Osteoblast (primary cell): ENCODE data around the gene SLC25A36. TPM values are rescaled to one million over a fixed set of nuclear protein-coding genes. Genes with fewer than 3 reads are reported as not detected.
"Not testable (repeated sequence)": the region's sequence is repeated elsewhere in the genome, so short reads cannot be mapped to it uniquely, and the experiment has no call there.

Source experiments
- DNase-seq: peaks from one replicate; pipeline ENCODE4 v3.0.0; 2011; ENCODE audit warnings: low spot score, mixed read lengths; ENCODE audit not compliant: insufficient read length; ENCODE audit errors: missing footprints
- H2AFZ ChIP-seq: 2 replicates; pipeline ENCODE4 v1.6.0; 2011; ENCODE audit warnings: mild to moderate bottlenecking, low read length
- H3K27ac ChIP-seq: 2 replicates; pipeline ENCODE4 v1.5.1; 2011; ENCODE audit warnings: mild to moderate bottlenecking, low read depth, low read length, moderate library complexity
- H3K27me3 ChIP-seq: 2 replicates; pipeline ENCODE4 v1.6.0; 2012; ENCODE audit warnings: mild to moderate bottlenecking, control low read depth, inconsistent platforms, low read length, moderate library complexity; ENCODE audit not compliant: insufficient read depth
- H3K36me3 ChIP-seq: 2 replicates; pipeline ENCODE4 v1.5.1; 2011; ENCODE audit warnings: mild to moderate bottlenecking, low read length, control low read depth, moderate library complexity; ENCODE audit not compliant: insufficient read depth
- H3K4me1 ChIP-seq: 2 replicates; pipeline ENCODE4 v1.5.1; 2011; ENCODE audit warnings: mild to moderate bottlenecking, low read length, control low read depth, moderate library complexity; ENCODE audit not compliant: insufficient read depth
- H3K4me2 ChIP-seq: 2 replicates; pipeline ENCODE4 v1.6.0; 2011; ENCODE audit warnings: mild to moderate bottlenecking, low read length; ENCODE audit not compliant: insufficient read depth
- H3K4me3 ChIP-seq: fragments of 200-600 bp; sonication (generic); 3 replicates; pipeline ENCODE4 v1.5.1; 2012; ENCODE audit warnings: mild to moderate bottlenecking, low read length, inconsistent platforms; ENCODE audit not compliant: insufficient read depth
- H3K79me2 ChIP-seq: 2 replicates; pipeline ENCODE4 v1.6.0; 2012; ENCODE audit warnings: mild to moderate bottlenecking, low read length, control low read depth, inconsistent platforms; ENCODE audit not compliant: insufficient read depth
- H3K9me3 ChIP-seq: 2 replicates; pipeline ENCODE4 v1.5.1; 2011; ENCODE audit warnings: low read depth, low read length, control low read depth
- H4K20me1 ChIP-seq: 2 replicates; pipeline ENCODE4 v1.6.0; 2012; ENCODE audit warnings: mild to moderate bottlenecking, low read length, control low read depth; ENCODE audit not compliant: insufficient read depth
- total RNA-seq: library from RNA; depleted of rRNA; stranded (reverse); fragments of >200 nt; gene quantifications from 2 replicates; pipeline ENCODE4 v1.2.3, GENCODE V29; 2012
- TF ChIP-seq, protein P1 (sequence below): IDR thresholded peaks from 2 replicates; pipeline ENCODE4 v1.5.1; 2011; ENCODE audit warnings: mild to moderate bottlenecking, low read depth, low read length, moderate library complexity; ENCODE audit errors: extremely low read depth

The SLC25A36 gene
- total RNA-seq, 1 donor = 97.4 TPM

DNA sequence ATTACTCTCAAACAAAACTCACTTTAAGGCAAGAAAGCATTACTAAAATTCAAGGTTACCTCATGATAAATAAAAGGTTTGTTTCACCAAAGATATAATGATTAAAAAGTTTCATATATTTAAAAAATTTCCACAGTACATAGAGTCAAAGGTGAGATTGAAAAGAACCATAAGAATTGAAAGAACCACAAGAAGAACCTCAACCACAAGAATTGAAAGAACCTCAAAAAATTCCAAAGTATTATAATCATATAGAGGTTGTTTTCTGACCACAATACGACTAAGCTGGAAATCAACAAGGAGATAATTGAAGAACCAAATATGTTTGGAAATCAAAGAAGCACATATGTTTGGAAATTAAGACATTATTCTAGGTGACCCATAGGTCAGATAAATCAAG is 52.7 kb downstream of the SLC25A36 start:
- H2AFZ ChIP-seq = no peak overlapping the region
- TF ChIP-seq, protein P1, sequence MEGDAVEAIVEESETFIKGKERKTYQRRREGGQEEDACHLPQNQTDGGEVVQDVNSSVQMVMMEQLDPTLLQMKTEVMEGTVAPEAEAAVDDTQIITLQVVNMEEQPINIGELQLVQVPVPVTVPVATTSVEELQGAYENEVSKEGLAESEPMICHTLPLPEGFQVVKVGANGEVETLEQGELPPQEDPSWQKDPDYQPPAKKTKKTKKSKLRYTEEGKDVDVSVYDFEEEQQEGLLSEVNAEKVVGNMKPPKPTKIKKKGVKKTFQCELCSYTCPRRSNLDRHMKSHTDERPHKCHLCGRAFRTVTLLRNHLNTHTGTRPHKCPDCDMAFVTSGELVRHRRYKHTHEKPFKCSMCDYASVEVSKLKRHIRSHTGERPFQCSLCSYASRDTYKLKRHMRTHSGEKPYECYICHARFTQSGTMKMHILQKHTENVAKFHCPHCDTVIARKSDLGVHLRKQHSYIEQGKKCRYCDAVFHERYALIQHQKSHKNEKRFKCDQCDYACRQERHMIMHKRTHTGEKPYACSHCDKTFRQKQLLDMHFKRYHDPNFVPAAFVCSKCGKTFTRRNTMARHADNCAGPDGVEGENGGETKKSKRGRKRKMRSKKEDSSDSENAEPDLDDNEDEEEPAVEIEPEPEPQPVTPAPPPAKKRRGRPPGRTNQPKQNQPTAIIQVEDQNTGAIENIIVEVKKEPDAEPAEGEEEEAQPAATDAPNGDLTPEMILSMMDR = no peak
- no peaks in the 10 kb centered on the region for H3K4me1 ChIP-seq
- no peaks in the 10 kb centered on the region for H3K79me2 ChIP-seq
- no peaks in the 10 kb centered on the region for H3K9me3 ChIP-seq
- H4K20me1 ChIP-seq = no peaks in the 10 kb centered on the region
- H3K27ac ChIP-seq = no peak overlapping the region
- no peak overlapping the region for H3K4me2 ChIP-seq
- no peaks in the 10 kb centered on the region for H3K36me3 ChIP-seq
- H3K27me3 ChIP-seq = no peaks in the 10 kb centered on the region
- no peak overlapping the region for H3K4me3 ChIP-seq
- DNase-seq = no peak

DNA sequence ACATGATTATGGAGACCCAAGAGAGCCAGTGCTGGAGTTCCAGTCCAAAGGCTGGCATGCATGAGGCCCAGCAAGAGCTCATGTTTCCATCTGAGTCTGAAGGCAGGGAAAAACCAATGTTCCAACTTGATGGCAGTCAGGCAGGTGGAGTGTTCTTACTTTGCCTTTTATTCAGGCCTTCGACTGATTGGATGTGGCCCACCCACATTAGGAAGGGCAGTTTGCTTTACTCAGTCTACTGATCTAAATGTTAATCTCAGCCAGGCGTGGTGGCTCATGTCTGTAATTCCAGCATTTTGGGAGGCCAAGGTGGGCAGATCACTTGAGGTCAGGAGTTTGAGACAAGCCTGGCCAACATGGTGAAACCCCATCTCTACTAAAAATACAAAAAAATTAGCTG is 53.2 kb downstream of the SLC25A36 start:
- DNase-seq, H3K27me3 ChIP-seq, H3K4me2 ChIP-seq, H3K4me3 ChIP-seq, H3K4me1 ChIP-seq, H2AFZ ChIP-seq, H3K27ac ChIP-seq, H3K79me2 ChIP-seq, H4K20me1 ChIP-seq, H3K9me3 ChIP-seq, H3K36me3 ChIP-seq: not testable (repeated sequence)

DNA sequence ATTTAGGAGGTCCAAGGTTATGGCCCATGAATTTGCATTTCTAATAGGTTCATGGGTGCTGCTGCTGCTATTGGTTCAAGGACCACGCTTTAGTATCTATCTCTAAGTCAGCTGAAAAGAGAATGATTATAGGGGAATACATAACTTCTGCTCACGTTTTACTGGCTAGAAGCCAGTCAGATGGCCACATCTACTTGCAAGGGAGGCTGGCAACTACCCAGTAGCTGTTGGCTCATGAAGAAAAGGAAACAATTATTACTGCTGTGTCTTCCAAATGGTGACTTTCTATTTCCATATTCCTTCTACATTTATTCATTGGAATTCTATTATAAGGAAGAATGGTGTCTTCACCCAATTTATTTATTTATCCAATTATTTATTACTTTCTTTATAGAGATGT is 54.2 kb downstream of the SLC25A36 start:
- Histone ChIP-seq H3K27me3 (no peaks in the 10 kb centered on the region), H4K20me1 (no peaks in the 10 kb centered on the region), H3K79me2 (no peaks in the 10 kb centered on the region), H3K9me3 (no peaks in the 10 kb centered on the region), H3K27ac (no peak overlapping the region), H3K4me1 (no peaks in the 10 kb centered on the region), H3K4me2 (no peak overlapping the region), H2AFZ (no peak overlapping the region), H3K4me3 (no peak overlapping the region), H3K36me3 (no peaks in the 10 kb centered on the region)
- DNase-seq = peak; percentile 42
- TF ChIP-seq, protein P1 = no peak

DNA sequence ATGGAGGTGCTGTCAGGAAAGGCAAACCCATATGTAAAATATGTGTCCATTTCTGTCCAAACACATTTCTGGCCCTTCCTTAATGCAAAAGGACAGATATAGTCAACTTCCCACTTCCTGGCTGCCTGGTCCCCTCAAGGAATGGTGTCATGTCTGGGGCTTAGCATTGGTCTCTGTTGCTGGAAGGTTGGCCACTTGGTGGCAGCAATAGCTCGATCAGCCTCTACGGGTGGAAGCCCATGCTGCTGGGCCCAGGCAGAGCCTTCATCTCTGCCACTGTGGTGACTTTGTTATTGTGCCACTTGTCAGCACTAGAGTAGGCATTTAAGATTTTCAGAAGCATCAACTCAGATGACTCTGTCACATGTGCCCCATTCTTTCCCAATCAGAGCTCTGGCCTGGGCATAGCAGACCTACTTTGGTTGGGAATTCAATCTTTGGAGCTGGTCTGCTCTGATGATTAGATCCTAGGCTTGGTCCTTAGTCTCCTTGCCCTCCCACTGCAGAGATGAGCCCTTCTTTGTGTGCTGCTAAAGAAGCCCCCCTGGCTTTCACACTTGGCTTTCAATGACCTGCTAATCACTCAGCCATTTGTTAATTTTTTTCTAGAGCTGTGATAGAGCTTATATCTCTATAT is 58.5 kb downstream of the SLC25A36 start:
- TF ChIP-seq, protein P1 = peak; percentile 84
- H4K20me1 ChIP-seq = no peaks in the 10 kb centered on the region
- no peaks in the 10 kb centered on the region for H3K4me1 ChIP-seq
- H2AFZ ChIP-seq = no peak overlapping the region
- H3K79me2 ChIP-seq = no peaks in the 10 kb centered on the region
- no peak for DNase-seq
- H3K36me3 ChIP-seq = no peaks in the 10 kb centered on the region
- H3K9me3 ChIP-seq = no peaks in the 10 kb centered on the region
- H3K4me3 ChIP-seq = no peak overlapping the region
- H3K27me3 ChIP-seq = no peaks in the 10 kb centered on the region
- no peak overlapping the region for H3K4me2 ChIP-seq
- no peak overlapping the region for H3K27ac ChIP-seq
